Left ventricle myocardium inferior (tissue), 1 donor: ENCODE measurements around the gene MUC2. TPM values are rescaled to one million over a fixed set of nuclear protein-coding genes. Genes with fewer than 3 reads are reported as not detected.
"Not testable (repeated sequence)": the region's sequence is repeated elsewhere in the genome, so short reads cannot be mapped to it uniquely, and the experiment has no call there.

Experiments used
- DNase-seq: peaks from one replicate; pipeline ENCODE4 v3.0.0-alpha.2; 2020
- H3K27ac ChIP-seq: fragments of 200-600 bp; replicated peaks from 2 replicates; pipeline ENCODE4 v1.8.0; 2021
- H3K27me3 ChIP-seq: fragments of 200-600 bp; 2 replicates; pipeline ENCODE4 v1.8.0; 2021; ENCODE audit warnings: low read depth
- H3K36me3 ChIP-seq: fragments of 200-600 bp; 2 replicates; pipeline ENCODE4 v1.8.0; 2021
- H3K4me1 ChIP-seq: fragments of 200-600 bp; 2 replicates; pipeline ENCODE4 v1.8.0; 2021
- H3K4me3 ChIP-seq: fragments of 200-600 bp; 2 replicates; pipeline ENCODE4 v1.8.0; 2021; ENCODE audit warnings: mild to moderate bottlenecking, moderate library complexity
- H3K9me3 ChIP-seq: fragments of 200-600 bp; replicated peaks from 2 replicates; pipeline ENCODE4 v1.8.0; 2021
- intact Hi-C: fragments of 100-400 bp; cut with micrococcal nuclease; formaldehyde crosslinking; loops from one replicate; pipeline ENCODE4 v1.11.0; 2022
- total RNA-seq: library from RNA; stranded (reverse); fragmentation: NEBNext Ultra II Directional; extraction: Animal tissue kit (Norgen Biotek cat#: 25700); gene quantifications from one replicate; pipeline ENCODE4 v1.2.1, GENCODE V29; 2021
- TF ChIP-seq, protein P1 (sequence below): fragments of 200-600 bp; IDR thresholded peaks from 2 replicates; pipeline ENCODE4 v1.8.0; 2021; ENCODE audit warnings: antibody characterized with exemption, mild to moderate bottlenecking, borderline replicate concordance
- donor health status: DM: no; HTN: yes; CAD: no; lungs with severe emphysema.

MUC2 gene
- total RNA-seq, 1 donor from 2014 or later: 0.03 TPM

DNA sequence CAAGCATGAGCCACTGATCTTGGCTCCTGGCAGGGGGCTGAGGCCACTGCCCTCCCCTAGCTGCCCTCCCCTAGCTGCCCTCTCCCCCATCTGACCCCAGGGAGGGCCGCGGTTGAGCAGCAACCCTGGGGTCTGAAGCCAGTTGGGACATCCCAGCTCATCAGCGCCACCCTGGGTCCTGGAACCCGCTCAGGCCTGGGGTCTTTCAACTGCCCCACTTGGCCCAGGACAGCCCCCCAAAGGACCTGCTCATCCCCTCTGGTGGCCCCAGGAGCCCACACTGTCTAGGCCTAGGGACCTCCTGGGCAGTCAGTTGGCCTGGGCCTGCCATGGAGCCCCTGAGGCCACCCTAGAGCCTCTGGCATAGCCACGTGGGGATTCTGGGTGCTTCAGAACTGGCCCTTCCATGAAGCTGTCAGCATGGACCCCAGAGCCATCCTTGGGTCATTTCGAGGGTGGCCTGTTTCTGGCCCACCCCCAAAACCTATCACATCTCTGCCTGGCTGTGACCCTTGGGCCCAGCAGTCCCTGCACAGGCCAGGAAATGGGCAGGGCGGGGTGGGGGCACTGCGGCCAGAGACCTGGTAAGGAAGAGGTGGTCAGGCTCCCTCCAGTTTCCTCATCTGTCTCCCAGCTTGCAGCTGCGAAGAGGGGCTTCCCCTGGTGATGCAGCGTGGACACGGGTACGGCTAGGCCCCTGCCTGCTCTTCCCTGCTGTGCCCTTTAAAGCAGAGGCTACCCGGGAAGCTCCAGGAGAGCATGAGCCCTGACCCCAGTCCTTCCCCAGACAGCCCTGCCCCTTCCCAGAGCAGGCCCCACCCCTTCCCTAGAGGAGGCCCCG is 37.9 kb downstream of the MUC2 start:
- no peak overlapping the region for H3K4me3 ChIP-seq
- no peak overlapping the region for H3K27ac ChIP-seq
- TF ChIP-seq, protein P1, sequence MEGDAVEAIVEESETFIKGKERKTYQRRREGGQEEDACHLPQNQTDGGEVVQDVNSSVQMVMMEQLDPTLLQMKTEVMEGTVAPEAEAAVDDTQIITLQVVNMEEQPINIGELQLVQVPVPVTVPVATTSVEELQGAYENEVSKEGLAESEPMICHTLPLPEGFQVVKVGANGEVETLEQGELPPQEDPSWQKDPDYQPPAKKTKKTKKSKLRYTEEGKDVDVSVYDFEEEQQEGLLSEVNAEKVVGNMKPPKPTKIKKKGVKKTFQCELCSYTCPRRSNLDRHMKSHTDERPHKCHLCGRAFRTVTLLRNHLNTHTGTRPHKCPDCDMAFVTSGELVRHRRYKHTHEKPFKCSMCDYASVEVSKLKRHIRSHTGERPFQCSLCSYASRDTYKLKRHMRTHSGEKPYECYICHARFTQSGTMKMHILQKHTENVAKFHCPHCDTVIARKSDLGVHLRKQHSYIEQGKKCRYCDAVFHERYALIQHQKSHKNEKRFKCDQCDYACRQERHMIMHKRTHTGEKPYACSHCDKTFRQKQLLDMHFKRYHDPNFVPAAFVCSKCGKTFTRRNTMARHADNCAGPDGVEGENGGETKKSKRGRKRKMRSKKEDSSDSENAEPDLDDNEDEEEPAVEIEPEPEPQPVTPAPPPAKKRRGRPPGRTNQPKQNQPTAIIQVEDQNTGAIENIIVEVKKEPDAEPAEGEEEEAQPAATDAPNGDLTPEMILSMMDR: no peak
- intact Hi-C loops: no loop called here
- H3K9me3 ChIP-seq: no peaks in the 10 kb centered on the region
- DNase-seq: peak; percentile 9
- no peaks in the 10 kb centered on the region for H3K36me3 ChIP-seq
- H3K4me1 ChIP-seq: no peaks in the 10 kb centered on the region
- H3K27me3 ChIP-seq: peaks cover 33% of the 10 kb centered on the region

DNA sequence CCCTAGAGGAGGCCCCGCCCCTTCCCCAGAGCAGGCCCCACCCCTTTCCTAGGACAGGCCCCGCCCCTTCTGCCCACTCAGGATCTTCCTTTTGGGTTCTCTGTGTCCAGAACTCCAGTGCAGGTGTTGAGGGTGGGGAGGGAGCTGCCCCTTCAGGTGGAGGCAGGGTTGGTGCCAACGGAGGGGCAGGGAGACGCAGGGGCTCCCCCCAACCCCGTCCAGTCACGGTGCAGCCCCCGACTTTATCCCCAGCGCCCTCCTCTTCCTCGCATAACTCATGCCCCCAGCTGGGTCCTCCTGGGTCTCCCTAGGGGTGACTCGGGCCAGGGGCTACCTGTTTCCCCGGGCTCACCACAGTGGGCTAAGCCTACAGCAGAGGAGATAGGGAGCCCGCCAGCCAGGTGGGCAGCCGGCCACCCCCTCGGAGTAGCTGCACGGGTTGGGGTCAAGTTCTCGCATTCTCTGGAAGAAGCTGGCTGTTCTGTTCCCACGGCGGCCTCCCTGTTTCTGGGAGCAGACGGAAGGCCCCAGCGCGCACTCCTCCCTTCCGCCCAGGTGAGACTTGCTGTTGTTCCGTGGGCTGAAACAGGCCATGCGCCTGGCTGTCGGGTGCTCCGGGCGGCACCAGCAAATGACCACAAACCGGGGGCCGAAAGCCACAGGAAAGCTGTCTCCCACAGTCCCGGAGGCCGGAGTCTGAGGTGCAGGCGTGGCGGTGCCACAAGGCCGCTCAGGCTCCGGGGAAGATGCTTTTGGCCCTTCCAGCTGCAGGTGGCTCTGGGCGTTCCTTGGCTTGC is 38.9 kb downstream of the MUC2 start:
- no peak overlapping the region for H3K4me3 ChIP-seq
- peak; percentile 6 for DNase-seq
- H3K36me3 ChIP-seq: no peaks in the 10 kb centered on the region
- H3K9me3 ChIP-seq: no peaks in the 10 kb centered on the region
- TF ChIP-seq, protein P1: no peak
- no peak overlapping the region for H3K27ac ChIP-seq
- intact Hi-C loops: no loop called here
- peaks cover 29% of the 10 kb centered on the region for H3K27me3 ChIP-seq
- H3K4me1 ChIP-seq: no peaks in the 10 kb centered on the region

- H3K4me3 ChIP-seq, H3K9me3 ChIP-seq, H3K4me1 ChIP-seq, intact Hi-C loops, H3K27ac ChIP-seq, H3K36me3 ChIP-seq: not testable (repeated sequence)
- H3K27me3 ChIP-seq: peaks cover 31% of the 10 kb centered on the region
- DNase-seq: peak; percentile 4
These were observed 40.6 kb downstream of the MUC2 start for GRCh38 chr11:1115292-1115691.

DNA sequence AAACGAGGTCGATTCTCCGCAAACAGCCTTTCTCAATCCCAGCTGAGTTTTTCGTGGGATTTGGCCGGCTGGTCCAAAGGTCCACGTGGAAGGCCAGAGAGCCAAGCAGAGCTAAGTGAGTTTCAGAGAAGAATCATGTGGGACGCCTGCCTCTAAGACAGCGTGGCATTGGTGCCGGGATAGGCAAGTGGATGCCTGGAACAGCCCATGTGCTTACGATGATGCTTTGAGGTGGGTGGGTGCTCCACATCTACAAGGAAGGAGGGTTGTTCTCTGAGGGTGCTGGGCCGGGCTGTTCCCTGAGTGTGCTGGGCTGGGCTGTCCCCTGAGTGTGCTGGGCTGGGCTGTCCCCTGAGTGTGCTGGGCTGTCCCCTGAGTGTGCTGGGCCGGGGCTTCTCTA is 41.4 kb downstream of the MUC2 start:
- DNase-seq: peak; percentile 6
- peaks cover 39% of the 10 kb centered on the region for H3K27me3 ChIP-seq
- no peak overlapping the region for H3K4me3 ChIP-seq
- TF ChIP-seq, protein P1: no peak
- no peaks in the 10 kb centered on the region for H3K9me3 ChIP-seq
- no peaks in the 10 kb centered on the region for H3K4me1 ChIP-seq
- intact Hi-C loops: no loop called here
- no peak overlapping the region for H3K27ac ChIP-seq
- H3K36me3 ChIP-seq: no peaks in the 10 kb centered on the region

GRCh38 chr11:1116666-1117390 is 42.2 kb downstream of the MUC2 start:
- no peak for DNase-seq
- H3K27me3 ChIP-seq: peaks cover 46% of the 10 kb centered on the region
- H3K9me3 ChIP-seq: no peaks in the 10 kb centered on the region
- intact Hi-C loops: no loop called here
- H3K27ac ChIP-seq: no peak overlapping the region
- no peaks in the 10 kb centered on the region for H3K4me1 ChIP-seq
- TF ChIP-seq, protein P1: no peak
- H3K4me3 ChIP-seq: no peak overlapping the region
- H3K36me3 ChIP-seq: no peaks in the 10 kb centered on the region
